Spleen (tissue), 7 donors: ENCODE data around the gene CNPY1.

Experiments used
- POLR2A ChIP-seq, 3 donors: fragments of 450-650 bp; IDR thresholded peaks; one replicate each; pipeline ENCODE4 v1.5.1; 2017; ENCODE audit warnings: antibody characterized with exemption in 3 of 3, mild to moderate bottlenecking in 1 of 3
- POLR2AphosphoS5 ChIP-seq, 3 donors: sonication (generic); formaldehyde crosslinking; IDR thresholded peaks; one replicate each; pipeline ENCODE4 v1.5.1; 2017; ENCODE audit warnings: antibody characterized with exemption in 3 of 3
- TF ChIP-seq, protein P1 (sequence below), 11 experiments: fragments of 200-600 bp in 7 of 11; fragments of 450-650 bp in 4 of 11; sonication (generic) in 4 of 11; IDR thresholded peaks in 8 of 11; conservative IDR thresholded peaks in 3 of 11; 1 replicate in 7 of 11; 2 replicates in 4 of 11; pipeline versions ENCODE4 v1.4.0 to v1.8.0; 2016 to 2021; ENCODE audit warnings: antibody characterized with exemption in 11 of 11, inconsistent platforms in 4 of 11, mild to moderate bottlenecking in 1 of 11
- donor health status: DM: no; HTN: no; CAD: no; lungs with moderate emphysema.
- donor health status: DM: no; HTN: no; CAD: no.
- donor health status: DM: no; HTN: no; CAD: no.

DNA sequence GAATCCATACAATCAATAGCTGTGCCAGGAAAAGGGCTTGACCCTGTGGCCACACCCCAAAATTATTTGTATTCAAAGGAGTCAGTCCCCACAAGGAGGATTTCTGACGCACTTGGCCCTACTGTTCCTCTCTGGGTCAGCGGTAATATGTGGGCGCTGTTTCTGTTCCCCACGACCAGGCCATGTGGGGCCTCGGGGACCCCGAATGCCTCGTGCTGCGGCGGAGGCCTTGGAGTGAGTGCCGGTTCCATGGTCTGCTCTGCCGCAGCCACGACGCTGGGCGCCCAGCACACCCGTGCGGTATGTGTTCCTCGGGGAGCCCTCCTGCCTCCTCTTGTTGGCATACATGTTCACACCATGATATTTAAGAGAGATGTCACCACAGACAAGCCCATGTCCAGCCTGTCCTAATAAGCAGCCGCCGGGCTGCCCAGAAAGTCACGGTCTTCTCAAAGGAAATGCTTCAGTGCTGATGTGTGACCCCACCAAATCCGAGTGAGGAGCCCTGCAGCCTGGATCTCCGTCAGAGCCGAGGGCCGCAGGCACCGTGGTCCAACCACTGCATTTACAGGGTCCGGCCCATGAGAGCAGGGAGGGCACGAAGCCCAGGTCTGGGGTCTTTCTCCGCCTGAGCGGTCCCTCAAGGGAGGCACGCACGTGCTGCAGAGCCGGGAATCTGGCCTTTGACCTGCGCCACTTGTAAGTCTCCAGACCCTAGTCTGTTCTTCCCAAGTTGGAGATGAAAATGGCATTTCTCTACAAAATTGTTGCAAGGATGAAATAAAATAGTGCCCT is 52.4 kb downstream of the CNPY1 start:
- TF ChIP-seq, protein P1, sequence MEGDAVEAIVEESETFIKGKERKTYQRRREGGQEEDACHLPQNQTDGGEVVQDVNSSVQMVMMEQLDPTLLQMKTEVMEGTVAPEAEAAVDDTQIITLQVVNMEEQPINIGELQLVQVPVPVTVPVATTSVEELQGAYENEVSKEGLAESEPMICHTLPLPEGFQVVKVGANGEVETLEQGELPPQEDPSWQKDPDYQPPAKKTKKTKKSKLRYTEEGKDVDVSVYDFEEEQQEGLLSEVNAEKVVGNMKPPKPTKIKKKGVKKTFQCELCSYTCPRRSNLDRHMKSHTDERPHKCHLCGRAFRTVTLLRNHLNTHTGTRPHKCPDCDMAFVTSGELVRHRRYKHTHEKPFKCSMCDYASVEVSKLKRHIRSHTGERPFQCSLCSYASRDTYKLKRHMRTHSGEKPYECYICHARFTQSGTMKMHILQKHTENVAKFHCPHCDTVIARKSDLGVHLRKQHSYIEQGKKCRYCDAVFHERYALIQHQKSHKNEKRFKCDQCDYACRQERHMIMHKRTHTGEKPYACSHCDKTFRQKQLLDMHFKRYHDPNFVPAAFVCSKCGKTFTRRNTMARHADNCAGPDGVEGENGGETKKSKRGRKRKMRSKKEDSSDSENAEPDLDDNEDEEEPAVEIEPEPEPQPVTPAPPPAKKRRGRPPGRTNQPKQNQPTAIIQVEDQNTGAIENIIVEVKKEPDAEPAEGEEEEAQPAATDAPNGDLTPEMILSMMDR (IDR thresholded peaks at IDR 0.05 in 8 of 11, conservative IDR thresholded peaks at IDR 0.05 in 3 of 11), result no peak
- TF ChIP-seq POLR2AphosphoS5 (IDR thresholded peaks at IDR 0.05) (no peak), POLR2A (IDR thresholded peaks at IDR 0.05) (no peak)
